ENCODE results near the gene SUN1. TPM values are rescaled to one million over a fixed set of nuclear protein-coding genes. Genes with fewer than 3 reads are reported as not detected.

The SUN1 gene
- total RNA-seq, 2 experiments from 2014 or later, result 83.4 to 105 TPM

GRCh38 chr7:917255-918117, 85.2 kb downstream of the SUN1 start:
- no peak for DNase-seq (ENCODE audit: low spot score)
- Histone ChIP-seq H3K4me1 (ENCODE audit: insufficient read depth, low read length, poor library complexity, severe bottlenecking) (peaks cover 9% of the 10 kb centered on the region), H3K27ac (ENCODE audit: low read depth, low read length, poor library complexity, severe bottlenecking) (no peak overlapping the region), H3K4me3 (ENCODE audit: low read depth, low read length, poor library complexity, severe bottlenecking) (no peak overlapping the region), H4K20me1 (ENCODE audit: insufficient read depth, low read length) (no peaks in the 10 kb centered on the region), H3K4me2 (ENCODE audit: low read length) (no peak overlapping the region), H3K36me3 (ENCODE audit: insufficient read depth, low read length) (no peaks in the 10 kb centered on the region), H2AFZ (ENCODE audit: low read length) (no peak overlapping the region), H3K9me3 (ENCODE audit: low read length) (no peaks in the 10 kb centered on the region), H3K9me2 (ENCODE audit: insufficient read depth, low read length) (no peaks in the 10 kb centered on the region), H3K79me2 (ENCODE audit: insufficient read depth, low read depth, low read length) (no peaks in the 10 kb centered on the region)
- TF ChIP-seq, protein P1, sequence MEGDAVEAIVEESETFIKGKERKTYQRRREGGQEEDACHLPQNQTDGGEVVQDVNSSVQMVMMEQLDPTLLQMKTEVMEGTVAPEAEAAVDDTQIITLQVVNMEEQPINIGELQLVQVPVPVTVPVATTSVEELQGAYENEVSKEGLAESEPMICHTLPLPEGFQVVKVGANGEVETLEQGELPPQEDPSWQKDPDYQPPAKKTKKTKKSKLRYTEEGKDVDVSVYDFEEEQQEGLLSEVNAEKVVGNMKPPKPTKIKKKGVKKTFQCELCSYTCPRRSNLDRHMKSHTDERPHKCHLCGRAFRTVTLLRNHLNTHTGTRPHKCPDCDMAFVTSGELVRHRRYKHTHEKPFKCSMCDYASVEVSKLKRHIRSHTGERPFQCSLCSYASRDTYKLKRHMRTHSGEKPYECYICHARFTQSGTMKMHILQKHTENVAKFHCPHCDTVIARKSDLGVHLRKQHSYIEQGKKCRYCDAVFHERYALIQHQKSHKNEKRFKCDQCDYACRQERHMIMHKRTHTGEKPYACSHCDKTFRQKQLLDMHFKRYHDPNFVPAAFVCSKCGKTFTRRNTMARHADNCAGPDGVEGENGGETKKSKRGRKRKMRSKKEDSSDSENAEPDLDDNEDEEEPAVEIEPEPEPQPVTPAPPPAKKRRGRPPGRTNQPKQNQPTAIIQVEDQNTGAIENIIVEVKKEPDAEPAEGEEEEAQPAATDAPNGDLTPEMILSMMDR (conservative IDR thresholded peaks at IDR 0.05; ENCODE audit: low read length), result no peak
- no peak for TF ChIP-seq EZH2phosphoT487 (IDR thresholded peaks at IDR 0.05; ENCODE audit: borderline replicate concordance, low read depth, low read length)
- intact Hi-C loops (cut with micrococcal nuclease; ENCODE audit: unreplicated experiment), result no loop called here
- CTCF ChIA-PET (ENCODE audit: unreplicated experiment), result no interaction called here
- POLR2A ChIA-PET, result no interaction called here
- no TSS peak for BruUV-seq (replicated peaks)

DNA sequence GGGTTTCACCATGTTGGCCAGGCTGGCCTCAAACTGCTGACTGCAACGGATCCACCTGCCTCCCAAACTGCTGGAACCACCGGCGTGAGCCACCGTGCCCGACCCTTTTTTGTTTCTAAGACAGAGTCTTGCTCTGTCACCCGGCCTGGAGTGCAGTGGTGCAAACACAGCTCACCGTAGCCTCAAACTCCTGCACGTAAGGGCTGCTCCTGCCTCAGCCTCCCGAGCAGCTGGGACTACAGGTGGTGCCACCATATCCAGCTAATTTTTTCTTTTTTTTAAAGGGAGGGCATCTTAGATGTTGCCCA, 85.8 kb downstream of the SUN1 start:
- H3K9me2 ChIP-seq (ENCODE audit: insufficient read depth, low read length), result no peaks in the 10 kb centered on the region
- H3K9me3 ChIP-seq (ENCODE audit: low read length), result no peaks in the 10 kb centered on the region
- no TSS peak for BruUV-seq (replicated peaks)
- ChIA-PET POLR2A (no interaction called here), CTCF (ENCODE audit: unreplicated experiment) (no interaction called here)
- no peaks in the 10 kb centered on the region for H4K20me1 ChIP-seq (ENCODE audit: insufficient read depth, low read length)
- TF ChIP-seq, protein P1 (conservative IDR thresholded peaks at IDR 0.05; ENCODE audit: low read length), result no peak
- TF ChIP-seq EZH2phosphoT487 (IDR thresholded peaks at IDR 0.05; ENCODE audit: borderline replicate concordance, low read depth, low read length), result no peak
- H3K79me2 ChIP-seq (ENCODE audit: insufficient read depth, low read depth, low read length), result no peaks in the 10 kb centered on the region
- no peak overlapping the region for H3K4me3 ChIP-seq (ENCODE audit: low read depth, low read length, poor library complexity, severe bottlenecking)
- H3K27ac ChIP-seq (ENCODE audit: low read depth, low read length, poor library complexity, severe bottlenecking), result no peak overlapping the region
- H3K36me3 ChIP-seq (ENCODE audit: insufficient read depth, low read length), result no peaks in the 10 kb centered on the region
- H3K4me2 ChIP-seq (ENCODE audit: low read length), result no peak overlapping the region
- intact Hi-C loops (cut with micrococcal nuclease; ENCODE audit: unreplicated experiment), result no loop called here
- H2AFZ ChIP-seq (ENCODE audit: low read length), result no peak overlapping the region
- peaks cover 14% of the 10 kb centered on the region for H3K4me1 ChIP-seq (ENCODE audit: insufficient read depth, low read length, poor library complexity, severe bottlenecking)
- DNase-seq (ENCODE audit: low spot score), result no peak

DNA sequence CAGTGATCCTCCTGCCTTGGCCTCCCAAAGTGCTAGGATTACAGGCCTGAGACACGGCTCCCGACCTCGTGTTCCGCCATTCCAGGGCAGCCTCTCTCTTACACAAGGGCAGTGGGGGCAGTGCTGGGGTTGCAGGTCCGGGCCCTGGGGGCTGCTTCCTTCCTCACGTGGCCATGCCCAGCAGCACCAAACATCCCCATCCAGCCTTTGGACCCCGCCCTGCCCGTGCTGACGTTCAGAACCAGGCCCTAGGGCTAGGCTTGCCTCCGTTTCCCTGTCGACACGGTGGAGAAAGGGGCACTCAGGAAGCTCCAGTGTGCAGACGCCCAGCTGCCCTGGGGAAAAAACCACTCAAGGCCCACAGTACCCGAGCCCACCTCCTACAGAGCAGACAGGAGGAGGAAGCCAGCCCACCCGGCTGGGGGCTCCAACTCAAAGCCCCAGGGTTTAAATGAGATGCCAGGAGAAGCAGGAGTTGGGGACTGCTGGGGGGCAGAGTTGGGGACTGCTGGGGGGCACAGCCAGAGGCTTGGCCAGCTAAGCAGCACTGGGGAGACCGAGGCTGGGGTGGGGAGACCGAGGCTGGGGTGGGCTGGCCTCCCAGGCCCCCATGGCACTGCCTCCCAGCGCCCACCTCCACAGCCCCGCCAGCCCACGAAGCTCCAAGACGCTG, 86.3 kb downstream of the SUN1 start:
- ChIA-PET POLR2A (no interaction called here), CTCF (ENCODE audit: unreplicated experiment) (no interaction called here)
- no peaks in the 10 kb centered on the region for H3K36me3 ChIP-seq (ENCODE audit: insufficient read depth, low read length)
- no peaks in the 10 kb centered on the region for H3K9me3 ChIP-seq (ENCODE audit: low read length)
- no peak for DNase-seq (ENCODE audit: low spot score)
- H3K79me2 ChIP-seq (ENCODE audit: insufficient read depth, low read depth, low read length), result no peaks in the 10 kb centered on the region
- intact Hi-C loops (cut with micrococcal nuclease; ENCODE audit: unreplicated experiment), result no loop called here
- H3K4me1 ChIP-seq (ENCODE audit: insufficient read depth, low read length, poor library complexity, severe bottlenecking), result peaks cover 19% of the 10 kb centered on the region
- H3K4me3 ChIP-seq (ENCODE audit: low read depth, low read length, poor library complexity, severe bottlenecking), result no peak overlapping the region
- no peaks in the 10 kb centered on the region for H3K9me2 ChIP-seq (ENCODE audit: insufficient read depth, low read length)
- no peak overlapping the region for H3K4me2 ChIP-seq (ENCODE audit: low read length)
- no TSS peak for BruUV-seq (replicated peaks)
- H3K27ac ChIP-seq (ENCODE audit: low read depth, low read length, poor library complexity, severe bottlenecking), result no peak overlapping the region
- H4K20me1 ChIP-seq (ENCODE audit: insufficient read depth, low read length), result no peaks in the 10 kb centered on the region
- no peak overlapping the region for H2AFZ ChIP-seq (ENCODE audit: low read length)
- TF ChIP-seq, protein P1 (conservative IDR thresholded peaks at IDR 0.05; ENCODE audit: low read length), result no peak
- no peak for TF ChIP-seq EZH2phosphoT487 (IDR thresholded peaks at IDR 0.05; ENCODE audit: borderline replicate concordance, low read depth, low read length)
